Endothelial cell of umbilical vein (primary cell): ENCODE data around the gene RPL38. TPM values are rescaled to one million over a fixed set of nuclear protein-coding genes. Genes with fewer than 3 reads are reported as not detected.

Source experiments
- BruUV-seq: library from RNA; stranded (reverse); fragments of 400-500 nt; replicated peaks from 2 replicates; lab custom pipeline; 2021; lab: Mats Ljungman, UMichigan
- CTCF ChIA-PET: fragments of 300-600, 350-600 bp; sonication (Branson Sonifier 250); formaldehyde crosslinking; loops from one replicate; lab custom pipeline; 2021; ENCODE audit warnings: antibody characterized with exemption, inconsistent platforms; lab: Charles Lee
- POLR2A ChIA-PET: fragments of 300-600, 350-600 bp; sonication (Branson Sonifier 250); formaldehyde crosslinking; loops from one replicate; lab custom pipeline; 2021; ENCODE audit warnings: antibody characterized with exemption, inconsistent platforms; lab: Charles Lee
- DNase-seq: peaks from one replicate; pipeline ENCODE4 v3.0.0-alpha.2; 2011; ENCODE audit warnings: low read depth, low spot score
- FAIRE-seq: peaks from 2 replicates; lab custom pipeline; 2011; peaks lifted over from hg19 to GRCh38; lab: Jason Lieb, UNC
- H2AFZ ChIP-seq: 2 replicates; pipeline ENCODE4 v1.6.0; 2012; ENCODE audit warnings: low read depth, low read length, control low read depth, inconsistent platforms
- H3K27ac ChIP-seq: 2 replicates; pipeline ENCODE4 v1.5.1; 2011; ENCODE audit warnings: low read depth, mild to moderate bottlenecking, control low read depth, low read length, moderate library complexity; ENCODE audit not compliant: insufficient read depth
- H3K27me3 ChIP-seq, 2 experiments: 2 replicates each; pipeline versions ENCODE4 v1.6.0 to v1.6.1; 2011; ENCODE audit warnings: low read length in 2 of 2, mixed read lengths in 1 of 2; ENCODE audit not compliant: control insufficient read depth in 2 of 2, insufficient read depth in 2 of 2
- H3K36me3 ChIP-seq, 2 experiments: 2 replicates in 1 of 2; 3 replicates in 1 of 2; pipeline ENCODE4 v1.5.1; 2011; ENCODE audit warnings: low read length in 2 of 2, mild to moderate bottlenecking in 1 of 2, moderate library complexity in 1 of 2; ENCODE audit not compliant: control insufficient read depth in 2 of 2, insufficient read depth in 2 of 2; ENCODE audit errors: extremely low read depth in 1 of 2
- H3K4me1 ChIP-seq: 3 replicates; pipeline ENCODE4 v1.5.1; 2011; ENCODE audit warnings: mild to moderate bottlenecking, low read length; ENCODE audit not compliant: control insufficient read depth, insufficient read depth; ENCODE audit errors: extremely low read depth
- H3K4me2 ChIP-seq: 2 replicates; pipeline ENCODE4 v1.6.1; 2011; ENCODE audit warnings: low read length, control low read depth, mixed read lengths; ENCODE audit not compliant: insufficient read depth
- H3K4me3 ChIP-seq, 3 experiments: fragments of 200-600 bp in 1 of 3; sonication (generic), shearing (Covaris generic) in 1 of 3; replicated peaks in 1 of 3; 2 replicates each; pipeline ENCODE4 v1.5.1; 2011 to 2016; ENCODE audit warnings: control low read depth in 3 of 3, low read length in 3 of 3, mild to moderate bottlenecking in 2 of 3, inconsistent platforms in 1 of 3, low read depth in 1 of 3, moderate library complexity in 1 of 3; ENCODE audit not compliant: insufficient read depth in 1 of 3
- H3K79me2 ChIP-seq: 2 replicates; pipeline ENCODE4 v1.6.0; 2012; ENCODE audit warnings: low read length, inconsistent platforms; ENCODE audit not compliant: control insufficient read depth, insufficient read depth
- H3K9ac ChIP-seq: replicated peaks from 2 replicates; pipeline ENCODE3; 2011; ENCODE audit warnings: low read length, control low read depth; ENCODE audit not compliant: insufficient read depth; ENCODE audit errors: extremely low read depth
- H3K9me1 ChIP-seq: replicated peaks from 3 replicates; pipeline ENCODE4 v1.6.0; 2011; ENCODE audit warnings: mild to moderate bottlenecking, low read length; ENCODE audit not compliant: control insufficient read depth, insufficient read depth; ENCODE audit errors: extremely low read depth
- H3K9me3 ChIP-seq: replicated peaks from 2 replicates; pipeline ENCODE4 v1.5.1; 2012; ENCODE audit warnings: low read length, inconsistent platforms; ENCODE audit not compliant: control insufficient read depth, insufficient read depth
- H4K20me1 ChIP-seq: replicated peaks from 2 replicates; pipeline ENCODE3; 2011; ENCODE audit warnings: mild to moderate bottlenecking, low read length; ENCODE audit not compliant: control insufficient read depth, insufficient read depth; ENCODE audit errors: extremely low read depth
- EZH2 ChIP-seq: IDR thresholded peaks from 2 replicates; pipeline ENCODE4 v1.6.1; 2012; ENCODE audit warnings: borderline replicate concordance, low read depth, mild to moderate bottlenecking, moderate library complexity, low read length, inconsistent platforms; ENCODE audit not compliant: severe bottlenecking
- FOS ChIP-seq: IDR thresholded peaks from 2 replicates; pipeline ENCODE4 v1.6.1; 2011; ENCODE audit warnings: mild to moderate bottlenecking, low read length, moderate library complexity, borderline replicate concordance; ENCODE audit not compliant: insufficient read depth
- GATA2 ChIP-seq: IDR thresholded peaks from 2 replicates; pipeline ENCODE4 v1.7.0; 2011; ENCODE audit warnings: low read depth, mild to moderate bottlenecking, moderate library complexity, mixed read lengths, low read length; ENCODE audit not compliant: insufficient read length, insufficient read depth
- JUN ChIP-seq: IDR thresholded peaks from 2 replicates; pipeline ENCODE4 v1.6.1; 2011; ENCODE audit warnings: borderline replicate concordance, low read depth; ENCODE audit not compliant: insufficient read length, insufficient read depth
- MYC ChIP-seq: IDR thresholded peaks from one replicate; pipeline ENCODE4 v1.6.1; 2011; ENCODE audit warnings: mild to moderate bottlenecking, low read depth, low read length
- POLR2AphosphoS5 ChIP-seq: IDR thresholded peaks from 2 replicates; pipeline ENCODE4 v1.6.1; 2012; ENCODE audit warnings: low read depth, mild to moderate bottlenecking, control low read depth, low read length, moderate library complexity; ENCODE audit not compliant: insufficient read depth
- dilution Hi-C: fragments of 300-500 bp; cut with MboI; formaldehyde crosslinking; loops from one replicate; pipeline ENCODE4 v1.15.0; 2019; ENCODE audit warnings: low sequenced_read_pairs; ENCODE audit not compliant: extremely low pct_ligation_motif_present
- intact Hi-C: fragments of 100-400 bp; cut with micrococcal nuclease; formaldehyde crosslinking; loops from one replicate; pipeline ENCODE4 v1.10.0; 2022
- polyA plus RNA-seq, 4 experiments: library from polyadenylated mRNA; depleted of rRNA in 3 of 4; stranded (reverse) in 3 of 4; unstranded in 1 of 4; fragments of >200 nt; gene quantifications; 2 replicates each; pipeline versions ENCODE4 v1.2.1 to v1.2.3, GENCODE V29; 2011 to 2012; ENCODE audit warnings: missing spikeins in 1 of 4
- total RNA-seq: library from RNA; stranded (reverse); gene quantifications from 2 replicates; pipeline ENCODE4 v1.2.3, GENCODE V29; 2021
- TF ChIP-seq, protein P1 (sequence below), 2 donors: IDR thresholded peaks; 1 replicate in 1 of 2; 2 replicates in 1 of 2; pipeline ENCODE4 v1.5.1; 2011; ENCODE audit warnings: low read length in 2 of 2, mild to moderate bottlenecking in 2 of 2, moderate library complexity in 2 of 2, control low read depth in 1 of 2, inconsistent platforms in 1 of 2, low read depth in 1 of 2; ENCODE audit not compliant: insufficient read depth in 1 of 2; ENCODE audit errors: extremely low read depth in 1 of 2
- TF ChIP-seq, protein P2 (sequence below): IDR thresholded peaks from 2 replicates; pipeline ENCODE4 v1.6.1; 2011; ENCODE audit not compliant: insufficient read depth, insufficient read length

Gene RPL38
- total and polyA plus RNA-seq, 2 donors (not counting 3 experiments of a cell fraction or from before 2014, with no cell fraction given), result 256 to 1,006 TPM

DNA sequence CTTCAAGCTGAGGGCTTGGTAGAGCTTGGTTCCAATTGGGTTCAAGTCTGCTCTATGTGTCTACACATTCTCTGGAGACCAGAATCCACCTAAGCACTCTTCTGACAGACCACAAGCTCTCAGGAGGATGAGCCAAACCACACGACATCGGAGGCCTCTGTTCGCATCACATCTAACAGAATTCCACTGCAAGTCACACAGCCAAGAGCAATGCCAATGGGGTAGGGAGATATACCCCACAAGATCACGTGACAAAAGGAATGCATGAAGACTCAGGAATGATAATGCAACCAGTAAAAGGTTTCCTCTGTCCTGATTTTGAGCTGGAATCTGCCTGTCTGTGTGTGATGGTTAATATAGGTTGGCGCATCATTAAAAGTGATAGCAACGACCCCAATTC lies 46.6 kb upstream of the RPL38 start:
- ChIA-PET CTCF (no interaction called here), POLR2A (no interaction called here)
- Histone ChIP-seq H3K4me1 (no peaks in the 10 kb centered on the region), H2AFZ (no peak overlapping the region), H3K9ac (no peak overlapping the region), H3K36me3 (no peaks in the 10 kb centered on the region), H3K9me3 (no peaks in the 10 kb centered on the region), H3K27me3 (no peaks in the 10 kb centered on the region), H3K4me2 (no peak overlapping the region), H3K4me3 (no peak overlapping the region), H3K27ac (no peak overlapping the region), H3K79me2 (no peaks in the 10 kb centered on the region), H3K9me1 (no peaks in the 10 kb centered on the region), H4K20me1 (no peaks in the 10 kb centered on the region)
- no peak for DNase-seq
- TF ChIP-seq, protein P1, sequence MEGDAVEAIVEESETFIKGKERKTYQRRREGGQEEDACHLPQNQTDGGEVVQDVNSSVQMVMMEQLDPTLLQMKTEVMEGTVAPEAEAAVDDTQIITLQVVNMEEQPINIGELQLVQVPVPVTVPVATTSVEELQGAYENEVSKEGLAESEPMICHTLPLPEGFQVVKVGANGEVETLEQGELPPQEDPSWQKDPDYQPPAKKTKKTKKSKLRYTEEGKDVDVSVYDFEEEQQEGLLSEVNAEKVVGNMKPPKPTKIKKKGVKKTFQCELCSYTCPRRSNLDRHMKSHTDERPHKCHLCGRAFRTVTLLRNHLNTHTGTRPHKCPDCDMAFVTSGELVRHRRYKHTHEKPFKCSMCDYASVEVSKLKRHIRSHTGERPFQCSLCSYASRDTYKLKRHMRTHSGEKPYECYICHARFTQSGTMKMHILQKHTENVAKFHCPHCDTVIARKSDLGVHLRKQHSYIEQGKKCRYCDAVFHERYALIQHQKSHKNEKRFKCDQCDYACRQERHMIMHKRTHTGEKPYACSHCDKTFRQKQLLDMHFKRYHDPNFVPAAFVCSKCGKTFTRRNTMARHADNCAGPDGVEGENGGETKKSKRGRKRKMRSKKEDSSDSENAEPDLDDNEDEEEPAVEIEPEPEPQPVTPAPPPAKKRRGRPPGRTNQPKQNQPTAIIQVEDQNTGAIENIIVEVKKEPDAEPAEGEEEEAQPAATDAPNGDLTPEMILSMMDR (IDR thresholded peaks at IDR 0.05; ENCODE audit: extremely low read depth in 1 of 2, insufficient read depth in 1 of 2, low read depth in 1 of 2, low read length in 2 of 2), result no peak
- TF ChIP-seq JUN (no peak), FOS (no peak), MYC (no peak), GATA2 (no peak), EZH2 (no peak), POLR2AphosphoS5 (no peak)
- TF ChIP-seq, protein P2, sequence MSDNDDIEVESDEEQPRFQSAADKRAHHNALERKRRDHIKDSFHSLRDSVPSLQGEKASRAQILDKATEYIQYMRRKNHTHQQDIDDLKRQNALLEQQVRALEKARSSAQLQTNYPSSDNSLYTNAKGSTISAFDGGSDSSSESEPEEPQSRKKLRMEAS, result no peak
- BruUV-seq, result no TSS peak
- intact Hi-C loops (no loop called here), dilution Hi-C loops (no loop called here)
- FAIRE-seq, result no peak
